AG04450 (cell line): ENCODE data around the gene THAP7. TPM values are rescaled to one million over a fixed set of nuclear protein-coding genes. Genes with fewer than 3 reads are reported as not detected.

Experiments used
- CTCF ChIA-PET: fragments of 300-600, 350-600 bp; formaldehyde crosslinking; extraction: SDS; loops from one replicate; lab custom pipeline; 2022; ENCODE audit warnings: antibody characterized with exemption, inconsistent platforms; lab: Charles Lee
- POLR2A ChIA-PET: fragments of 350-600 bp; formaldehyde crosslinking; extraction: SDS; loops from one replicate; lab custom pipeline; 2021; ENCODE audit warnings: antibody characterized with exemption, inconsistent platforms; lab: Yijun Ruan, JAX
- DNase-seq: peaks from one replicate; pipeline ENCODE4 v3.0.0-alpha.2; 2011; ENCODE audit warnings: low read depth, low spot score
- H3K27ac ChIP-seq: one replicate; pipeline ENCODE4 v1.5.1; 2012; ENCODE audit warnings: low read depth, low read length, control low read depth
- H3K27me3 ChIP-seq: one replicate; pipeline ENCODE4 v1.6.0; 2012; ENCODE audit warnings: low read length; ENCODE audit not compliant: control insufficient read depth, insufficient read depth
- H3K4me3 ChIP-seq: 2 replicates; pipeline ENCODE4 v1.5.1; 2011; ENCODE audit warnings: mild to moderate bottlenecking, low read depth, low read length, control low read depth
- H3K9me3 ChIP-seq: 2 replicates; pipeline ENCODE4 v1.5.1; 2012; ENCODE audit warnings: low read length; ENCODE audit not compliant: control insufficient read depth, insufficient read depth
- polyA plus RNA-seq: library from polyadenylated mRNA; depleted of rRNA; stranded (reverse); fragments of >200 nt; gene quantifications from 2 replicates; pipeline ENCODE4 v1.2.3, GENCODE V29; 2011
- TF ChIP-seq, protein P1 (sequence below): IDR thresholded peaks from 2 replicates; pipeline ENCODE4 v1.5.1; 2011; ENCODE audit warnings: low read depth, low read length, control low read depth, inconsistent platforms

THAP7 gene
- polyA plus RNA-seq, 1 experiment: 12.5 TPM

DNA sequence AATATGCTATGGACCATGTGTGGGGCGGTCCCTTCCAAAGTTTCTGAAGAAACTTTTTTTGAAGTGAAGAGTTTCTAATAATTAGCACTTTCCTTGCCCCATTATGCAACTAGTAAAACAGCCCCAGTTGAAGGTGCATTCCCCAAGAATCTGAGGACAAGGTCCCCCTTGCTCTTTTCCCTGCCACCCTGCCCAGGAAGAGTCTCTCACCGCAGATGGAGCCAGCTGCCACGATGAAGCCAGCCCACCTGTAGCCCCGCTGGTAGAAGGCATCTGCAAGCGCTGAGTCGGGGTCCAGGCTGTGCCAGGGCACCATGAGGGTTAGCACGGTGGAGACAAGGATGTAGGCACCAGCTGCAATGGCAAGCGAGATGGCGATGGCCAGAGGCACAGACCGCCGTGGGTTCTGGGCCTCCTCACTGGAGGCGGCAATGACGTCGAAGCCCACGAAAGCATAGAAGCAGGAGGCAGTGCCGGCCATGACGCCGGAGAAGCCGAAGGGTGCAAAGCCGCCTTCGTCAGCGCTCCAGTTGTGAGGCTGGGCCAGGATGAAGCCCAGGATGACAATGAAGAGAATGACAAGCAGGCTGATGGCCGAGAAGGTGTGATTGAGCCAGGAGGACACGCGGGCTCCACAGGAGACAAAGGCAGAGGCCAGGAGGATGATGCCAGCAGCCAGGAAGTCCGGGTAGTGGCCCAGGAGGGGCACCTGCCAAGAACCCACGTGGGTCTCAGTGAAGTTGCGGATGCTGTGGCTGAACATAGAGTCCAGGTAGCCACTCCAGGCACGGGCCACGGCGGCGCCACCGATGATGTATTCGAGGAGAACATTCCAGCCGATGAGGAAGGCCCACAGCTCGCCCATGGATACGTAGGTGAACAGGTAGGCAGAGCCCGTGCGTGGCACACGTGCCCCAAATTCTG is 29.0 kb upstream of the THAP7 start:
- H3K9me3 ChIP-seq: peaks cover 2% of the 10 kb centered on the region; the same call in 1 of the 2 replicates
- DNase-seq: no peak
- H3K27ac ChIP-seq: no peak overlapping the region
- H3K27me3 ChIP-seq: peaks cover 23% of the 10 kb centered on the region
- H3K4me3 ChIP-seq: no peak overlapping the region
- TF ChIP-seq, protein P1, sequence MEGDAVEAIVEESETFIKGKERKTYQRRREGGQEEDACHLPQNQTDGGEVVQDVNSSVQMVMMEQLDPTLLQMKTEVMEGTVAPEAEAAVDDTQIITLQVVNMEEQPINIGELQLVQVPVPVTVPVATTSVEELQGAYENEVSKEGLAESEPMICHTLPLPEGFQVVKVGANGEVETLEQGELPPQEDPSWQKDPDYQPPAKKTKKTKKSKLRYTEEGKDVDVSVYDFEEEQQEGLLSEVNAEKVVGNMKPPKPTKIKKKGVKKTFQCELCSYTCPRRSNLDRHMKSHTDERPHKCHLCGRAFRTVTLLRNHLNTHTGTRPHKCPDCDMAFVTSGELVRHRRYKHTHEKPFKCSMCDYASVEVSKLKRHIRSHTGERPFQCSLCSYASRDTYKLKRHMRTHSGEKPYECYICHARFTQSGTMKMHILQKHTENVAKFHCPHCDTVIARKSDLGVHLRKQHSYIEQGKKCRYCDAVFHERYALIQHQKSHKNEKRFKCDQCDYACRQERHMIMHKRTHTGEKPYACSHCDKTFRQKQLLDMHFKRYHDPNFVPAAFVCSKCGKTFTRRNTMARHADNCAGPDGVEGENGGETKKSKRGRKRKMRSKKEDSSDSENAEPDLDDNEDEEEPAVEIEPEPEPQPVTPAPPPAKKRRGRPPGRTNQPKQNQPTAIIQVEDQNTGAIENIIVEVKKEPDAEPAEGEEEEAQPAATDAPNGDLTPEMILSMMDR: no peak
- ChIA-PET POLR2A (no interaction called here), CTCF (no interaction called here)

DNA sequence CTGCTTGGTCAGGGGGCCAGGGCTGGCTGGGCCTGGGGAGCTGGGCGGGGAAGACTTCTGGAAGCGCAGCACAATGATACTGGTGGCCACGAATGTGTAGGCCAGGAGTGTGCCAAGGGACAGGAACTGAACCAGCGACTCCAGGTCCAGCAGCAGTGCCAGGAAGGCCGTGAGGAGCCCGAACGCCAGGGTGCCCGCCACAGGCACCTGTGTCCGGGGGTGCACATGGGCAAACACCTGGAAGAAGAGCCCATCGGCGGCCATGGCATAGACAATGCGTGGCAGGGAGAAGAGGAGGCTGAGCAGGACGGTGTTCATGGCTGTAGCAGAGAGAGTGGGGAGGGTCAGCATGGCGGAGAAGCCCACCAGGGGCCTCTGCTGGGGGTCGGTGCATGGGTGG is 28.1 kb upstream of the THAP7 start:
- TF ChIP-seq, protein P1: no peak
- ChIA-PET POLR2A (no interaction called here), CTCF (no interaction called here)
- no peak for DNase-seq
- Histone ChIP-seq H3K9me3 (peaks cover 2% of the 10 kb centered on the region; the same call in 1 of the 2 replicates), H3K4me3 (no peak overlapping the region), H3K27ac (no peak overlapping the region), H3K27me3 (peaks cover 23% of the 10 kb centered on the region)

DNA sequence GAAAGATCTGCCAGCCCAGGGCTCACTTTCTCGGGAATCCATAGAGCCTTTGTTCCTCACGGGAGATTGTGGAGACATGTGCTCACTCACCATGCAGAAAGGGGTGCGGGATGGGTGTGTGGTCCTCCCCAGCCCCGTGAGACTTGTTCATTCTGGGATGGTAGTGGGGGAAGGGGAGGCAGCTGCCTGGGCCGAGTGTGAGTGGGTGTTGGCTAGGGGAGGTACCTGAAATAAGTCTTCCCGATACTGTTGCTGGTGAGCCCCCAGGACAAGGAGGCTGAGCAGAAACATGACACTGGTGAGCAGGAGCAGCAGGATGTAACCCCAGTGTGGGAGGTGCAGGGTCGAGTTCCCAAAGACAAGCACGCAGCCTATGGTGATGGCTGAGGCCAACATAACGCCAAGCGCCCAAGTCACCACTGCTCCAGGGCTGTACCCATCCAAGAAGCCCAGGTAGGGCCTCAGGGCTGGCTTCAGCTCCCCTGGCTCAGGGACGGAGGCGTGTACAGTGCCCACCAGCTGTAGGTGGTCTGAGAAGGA is 27.6 kb upstream of the THAP7 start:
- TF ChIP-seq, protein P1: no peak
- no peak for DNase-seq
- peaks cover 2% of the 10 kb centered on the region; the same call in 1 of the 2 replicates for H3K9me3 ChIP-seq
- no peak overlapping the region for H3K4me3 ChIP-seq
- ChIA-PET CTCF (no interaction called here), POLR2A (interaction anchor here (1.0 kb wide), 1 partner anchor 8 kb away, joined by 3 read pairs; no protein-coding TSS in a partner anchor)
- no peak overlapping the region for H3K27ac ChIP-seq
- peaks cover 23% of the 10 kb centered on the region for H3K27me3 ChIP-seq

DNA sequence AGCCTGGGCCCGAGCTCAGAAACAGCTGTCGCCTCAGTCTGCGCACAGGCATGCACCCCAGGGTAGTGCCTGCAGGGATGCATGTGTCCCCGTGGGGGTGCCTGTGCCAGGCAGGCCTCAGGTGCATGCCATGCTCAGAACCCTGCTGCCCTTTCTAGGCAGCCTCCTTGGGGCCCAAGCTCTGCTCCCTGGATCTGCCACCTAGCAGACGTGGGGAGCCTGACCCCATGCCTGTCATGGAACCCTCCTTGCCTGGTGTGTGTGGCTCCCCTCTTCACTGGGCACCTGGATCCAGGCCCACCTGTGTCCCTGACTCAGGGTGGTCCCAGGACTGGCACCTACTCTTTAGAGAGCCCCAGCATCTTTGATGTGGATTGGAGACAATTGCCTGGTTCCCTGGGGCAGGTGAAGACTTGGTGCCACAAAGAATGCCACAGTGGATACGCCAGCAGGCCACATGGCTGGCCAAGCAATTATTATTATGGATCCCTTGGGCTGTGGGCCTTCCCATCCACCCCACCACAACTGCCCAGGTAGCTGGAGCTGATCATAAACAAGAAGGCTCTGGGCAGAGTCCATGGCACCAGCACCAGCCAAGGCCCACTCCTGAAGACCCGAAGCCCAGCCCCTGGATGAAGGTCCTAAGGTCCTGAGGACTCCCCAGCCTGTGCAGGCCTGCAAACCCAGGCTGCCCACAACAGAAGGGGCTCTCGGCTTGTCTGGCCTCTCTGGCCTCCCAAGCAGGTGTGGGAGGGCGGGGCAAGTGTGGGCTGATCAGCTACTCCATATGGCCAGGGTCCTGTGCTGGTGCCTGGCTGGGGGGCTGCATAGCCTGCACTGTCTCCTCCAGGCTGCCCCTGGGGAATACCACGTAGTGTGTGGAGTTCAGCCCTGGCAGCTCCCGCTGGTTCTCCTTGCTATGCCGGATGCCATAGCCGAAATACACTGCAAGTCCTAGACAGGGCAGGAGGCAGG is 26.6 kb upstream of the THAP7 start:
- no peak for DNase-seq
- TF ChIP-seq, protein P1: no peak
- ChIA-PET CTCF (no interaction called here), POLR2A (interaction anchor here (0.6 to 1.0 kb wide), 2 partner anchors 9 to 85 kb away, joined by 3 to 11 read pairs; no protein-coding TSS in a partner anchor)
- Histone ChIP-seq H3K27me3 (peaks cover 23% of the 10 kb centered on the region), H3K9me3 (peaks cover 2% of the 10 kb centered on the region; the same call in 1 of the 2 replicates), H3K4me3 (no peak overlapping the region), H3K27ac (no peak overlapping the region)
